ENCODE data around the gene CALD1.
A peak's percentile ranks its signal among the peaks of the same experiment; 100 is the strongest.

The CALD1 gene

DNA sequence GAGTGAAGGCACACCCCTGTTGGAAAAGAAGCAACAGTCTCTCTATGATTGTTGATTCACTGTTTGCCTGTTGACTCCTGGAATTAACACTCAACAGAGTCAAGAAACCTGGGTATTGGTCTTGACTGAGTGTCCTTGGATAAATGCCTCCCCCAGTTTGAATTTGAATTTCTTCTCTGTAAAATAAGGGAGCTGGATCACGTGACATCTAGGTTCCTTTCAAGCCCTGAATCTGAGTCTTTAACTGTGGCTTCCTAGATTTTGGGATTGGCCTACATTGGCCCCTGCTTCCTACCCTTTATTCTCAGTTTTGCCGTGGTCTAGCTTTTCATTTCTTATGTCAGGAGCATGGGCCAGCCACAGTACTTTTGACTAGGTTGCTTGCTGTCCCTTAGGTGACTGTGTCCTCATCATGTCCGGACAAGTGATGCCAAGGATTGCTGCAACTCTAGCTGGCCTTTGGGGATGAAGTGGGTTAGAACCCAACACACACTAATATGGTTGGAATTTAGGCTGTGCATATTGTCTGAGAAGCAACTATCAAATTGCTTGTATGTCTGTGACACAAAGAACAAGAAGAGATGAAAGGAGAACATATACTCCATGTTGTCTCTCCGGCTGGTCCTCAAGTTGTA, 35.4 kb downstream of the CALD1 start:
- H3K27me3 ChIP-seq: no peaks in the 10 kb centered on the region
- no peak overlapping the region for H3K4me3 ChIP-seq
- no peak for TF ChIP-seq Cebpa-rat (IDR thresholded peaks at IDR 0.05)
- no peak overlapping the region for H3K27ac ChIP-seq
- H4K20me1 ChIP-seq: no peaks in the 10 kb centered on the region
- peaks cover 0 to 48% (median 12%) of the 10 kb centered on the region in 11 experiments; a peak in 12 of 22 replicates for H3K9me3 ChIP-seq (replicated peaks in 1 of 11)
- no peak overlapping the region for H3K9ac ChIP-seq
- H3K4me2 ChIP-seq: no peak overlapping the region
- H3K36me3 ChIP-seq: peaks cover 0 to 75% (median 25%) of the 10 kb centered on the region in 11 experiments; a peak in 14 of 22 replicates
- peaks cover 0 to 14% (median 0%) of the 10 kb centered on the region in 10 experiments; a peak in 4 of 20 replicates for H3K4me1 ChIP-seq

DNA sequence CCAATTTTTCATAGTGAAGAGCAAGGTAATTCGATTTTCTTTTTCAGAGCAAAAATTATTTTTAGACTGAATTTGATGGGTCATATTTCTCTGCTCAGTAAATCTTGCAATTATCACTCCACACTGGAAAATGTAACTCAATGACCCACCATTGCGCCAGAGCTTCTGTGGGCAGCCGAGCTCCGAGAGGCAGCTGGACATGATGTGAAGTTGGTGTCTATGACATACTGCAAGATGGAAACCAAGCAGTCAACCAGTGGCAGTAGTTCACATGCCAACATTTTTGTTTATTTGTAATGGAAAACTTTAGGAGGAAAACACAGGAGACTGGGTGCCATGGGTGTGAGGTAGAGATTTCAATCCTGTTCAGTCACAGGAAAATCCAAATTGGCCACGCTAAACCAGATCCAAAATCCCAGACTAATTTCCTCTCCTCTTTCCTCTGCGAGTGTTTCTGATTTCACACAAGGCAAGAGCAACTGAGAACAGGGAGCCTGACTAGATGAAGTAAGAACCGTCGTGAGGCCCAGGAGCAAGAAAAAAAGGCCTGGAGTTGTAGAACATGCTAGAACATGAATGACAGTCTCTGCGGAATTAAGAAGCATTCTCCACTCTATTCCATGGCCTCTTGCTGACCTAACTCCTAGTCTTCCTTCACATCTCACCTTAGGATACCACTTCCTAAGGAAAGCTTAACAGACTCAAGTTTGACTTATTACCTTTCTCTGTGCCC, 39.3 kb downstream of the CALD1 start:
- Histone ChIP-seq H3K4me2 (no peak overlapping the region), H3K4me1 (peaks cover 0 to 3% (median 0%) of the 10 kb centered on the region in 10 experiments; a peak in 2 of 20 replicates), H3K27me3 (no peaks in the 10 kb centered on the region), H3K9ac (no peak overlapping the region), H3K27ac (no peak overlapping the region), H3K9me3 (replicated peaks in 1 of 11) (peaks cover 0 to 33% (median 10%) of the 10 kb centered on the region in 11 experiments; a peak in 9 of 22 replicates), H3K4me3 (no peak overlapping the region), H3K36me3 (peaks cover 0 to 58% (median 19%) of the 10 kb centered on the region in 11 experiments; a peak in 13 of 22 replicates), H4K20me1 (no peaks in the 10 kb centered on the region)
- no peak for TF ChIP-seq Cebpa-rat (IDR thresholded peaks at IDR 0.05)

DNA sequence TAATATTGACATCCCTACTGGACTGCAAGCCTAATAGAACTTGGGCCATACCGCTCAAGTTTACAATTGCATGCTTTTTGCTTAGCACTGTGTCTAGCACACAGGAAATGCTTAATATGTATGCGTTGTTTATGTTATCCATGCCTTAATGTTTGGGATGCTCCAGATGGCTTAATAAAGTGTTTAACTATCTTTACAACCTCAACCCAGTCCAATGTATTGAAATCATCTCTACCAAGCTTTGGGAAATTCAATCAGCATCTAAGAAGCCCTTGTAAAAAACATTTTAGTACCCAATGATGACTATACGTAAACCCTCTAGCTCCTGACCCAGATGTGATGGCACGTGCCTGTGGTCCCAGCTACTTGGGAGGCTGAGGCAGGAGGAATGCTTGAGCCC, 40.0 kb downstream of the CALD1 start:
- no peak for TF ChIP-seq Cebpa-rat (IDR thresholded peaks at IDR 0.05)
- Histone ChIP-seq H3K4me2 (no peak overlapping the region), H3K9me3 (replicated peaks in 1 of 11) (peaks cover 0 to 34% (median 10%) of the 10 kb centered on the region in 11 experiments; a peak in 8 of 22 replicates), H3K9ac (no peak overlapping the region), H3K4me3 (no peak overlapping the region), H3K4me1 (peaks cover 0 to 4% (median 0%) of the 10 kb centered on the region in 10 experiments; a peak in 1 of 20 replicates), H3K27ac (no peak overlapping the region), H3K27me3 (no peaks in the 10 kb centered on the region), H3K36me3 (peaks cover 0 to 51% (median 19%) of the 10 kb centered on the region in 11 experiments; a peak in 13 of 22 replicates), H4K20me1 (no peaks in the 10 kb centered on the region)

GRCh38 chr7:134820295-134820694, 40.9 kb downstream of the CALD1 start:
- no peak overlapping the region for H3K9ac ChIP-seq
- no peak overlapping the region for H3K4me3 ChIP-seq
- H3K27me3 ChIP-seq: no peaks in the 10 kb centered on the region
- H3K9me3 ChIP-seq (replicated peaks in 1 of 11): peaks cover 0 to 27% (median 7%) of the 10 kb centered on the region in 11 experiments; a peak in 5 of 22 replicates
- no peak overlapping the region for H3K27ac ChIP-seq
- H3K4me2 ChIP-seq: no peak overlapping the region
- no peak for TF ChIP-seq Cebpa-rat (IDR thresholded peaks at IDR 0.05)
- H3K4me1 ChIP-seq: peaks cover 0 to 5% (median 0%) of the 10 kb centered on the region in 10 experiments; a peak in 2 of 20 replicates
- peaks cover 0 to 47% (median 12%) of the 10 kb centered on the region in 11 experiments; a peak in 13 of 22 replicates for H3K36me3 ChIP-seq
- no peaks in the 10 kb centered on the region for H4K20me1 ChIP-seq

- Histone ChIP-seq H4K20me1 (no peaks in the 10 kb centered on the region), H3K4me2 (no peak overlapping the region), H3K27ac (no peak overlapping the region), H3K36me3 (peaks cover 0 to 47% (median 12%) of the 10 kb centered on the region in 11 experiments; a peak in 13 of 22 replicates), H3K9me3 (replicated peaks in 1 of 11) (peaks cover 0 to 25% (median 7%) of the 10 kb centered on the region in 11 experiments; a peak in 4 of 22 replicates), H3K4me1 (peaks cover 0 to 5% (median 0%) of the 10 kb centered on the region in 10 experiments; a peak in 3 of 20 replicates), H3K27me3 (no peaks in the 10 kb centered on the region), H3K4me3 (no peak overlapping the region), H3K9ac (no peak overlapping the region)
- TF ChIP-seq Cebpa-rat (IDR thresholded peaks at IDR 0.05): no peak
Observed at GRCh38 chr7:134820778-134821177, 41.3 kb downstream of the CALD1 start.

DNA sequence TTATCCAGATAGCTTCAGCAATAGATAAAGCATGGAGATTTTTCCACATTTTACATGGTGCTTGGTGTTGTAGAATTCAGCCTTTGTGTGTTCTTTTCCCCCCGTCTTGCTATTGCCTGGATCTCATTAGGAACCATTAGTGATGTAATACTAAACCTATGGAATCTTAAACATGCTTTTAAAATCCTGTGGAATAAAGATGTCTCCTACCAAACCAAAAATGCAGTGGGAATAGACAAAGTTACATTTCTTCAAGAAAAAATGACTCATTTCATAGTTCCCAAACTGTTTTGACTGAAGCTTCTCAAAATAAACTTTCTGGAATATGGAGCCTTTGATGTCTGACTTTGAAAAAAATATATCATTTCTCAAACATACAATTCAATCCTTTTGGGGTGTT, 44.0 kb downstream of the CALD1 start:
- H3K4me2 ChIP-seq: no peak overlapping the region
- no peaks in the 10 kb centered on the region for H4K20me1 ChIP-seq
- peaks cover 0 to 23% (median 7%) of the 10 kb centered on the region in 11 experiments; a peak in 4 of 22 replicates for H3K9me3 ChIP-seq (replicated peaks in 1 of 11)
- no peak overlapping the region for H3K4me3 ChIP-seq
- H3K36me3 ChIP-seq: peaks cover 0 to 39% (median 10%) of the 10 kb centered on the region in 11 experiments; a peak in 13 of 22 replicates
- H3K9ac ChIP-seq: no peak overlapping the region
- H3K27me3 ChIP-seq: no peaks in the 10 kb centered on the region
- TF ChIP-seq Cebpa-rat (IDR thresholded peaks at IDR 0.05): no peak
- peaks cover 0 to 12% (median 2%) of the 10 kb centered on the region in 10 experiments; a peak in 6 of 20 replicates for H3K4me1 ChIP-seq
- H3K27ac ChIP-seq: no peak overlapping the region

DNA sequence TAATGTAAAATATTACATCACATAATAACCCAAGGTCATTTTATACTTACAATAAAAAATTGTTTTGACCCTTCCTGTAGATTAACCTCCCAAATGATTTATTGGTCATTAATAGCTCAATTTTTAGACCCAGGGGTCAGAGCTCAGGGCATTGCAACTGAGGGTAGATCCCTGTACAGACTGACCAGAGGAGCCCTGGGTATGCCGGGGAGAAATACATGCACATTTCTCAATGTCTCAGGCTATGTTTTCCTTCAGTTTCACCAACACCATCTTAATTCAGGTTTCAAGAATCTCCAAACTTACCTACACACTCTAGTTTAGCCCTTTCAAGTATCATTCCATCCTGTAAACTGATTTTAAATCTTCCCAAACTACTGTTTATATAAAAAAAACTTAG, 46.2 kb downstream of the CALD1 start:
- H4K20me1 ChIP-seq: no peaks in the 10 kb centered on the region
- TF ChIP-seq Cebpa-rat (IDR thresholded peaks at IDR 0.05): no peak
- peaks cover 0 to 9% (median 0%) of the 10 kb centered on the region in 11 experiments; a peak in 1 of 22 replicates for H3K9me3 ChIP-seq (replicated peaks in 1 of 11)
- H3K4me2 ChIP-seq: 0 out of 22 replicates have a peak overlapping the region, but pooled peaks of 1 of the 11 experiments have one; percentile 19
- H3K9ac ChIP-seq: no peak overlapping the region
- no peak overlapping the region for H3K4me3 ChIP-seq
- no peaks in the 10 kb centered on the region for H3K27me3 ChIP-seq
- peaks cover 0 to 12% (median 2%) of the 10 kb centered on the region in 10 experiments; a peak in 6 of 20 replicates for H3K4me1 ChIP-seq
- H3K36me3 ChIP-seq: peaks cover 0 to 20% (median 0%) of the 10 kb centered on the region in 11 experiments; a peak in 6 of 22 replicates
- no peak overlapping the region for H3K27ac ChIP-seq

- peaks cover 0 to 9% (median 0%) of the 10 kb centered on the region in 11 experiments; a peak in 1 of 22 replicates for H3K9me3 ChIP-seq (replicated peaks in 1 of 11)
- H3K4me2 ChIP-seq: peak overlapping the region in 3 of 11 experiments; percentile 6 to 13 (median 13); a peak in 2 of 22 replicates
- H3K36me3 ChIP-seq: peaks cover 0 to 20% (median 0%) of the 10 kb centered on the region in 11 experiments; a peak in 6 of 22 replicates
- peaks cover 0 to 12% (median 2%) of the 10 kb centered on the region in 10 experiments; a peak in 6 of 20 replicates for H3K4me1 ChIP-seq
- no peak for TF ChIP-seq Cebpa-rat (IDR thresholded peaks at IDR 0.05)
- H3K4me3 ChIP-seq: no peak overlapping the region
- H4K20me1 ChIP-seq: no peaks in the 10 kb centered on the region
- H3K27ac ChIP-seq: no peak overlapping the region
- no peak overlapping the region for H3K9ac ChIP-seq
- no peaks in the 10 kb centered on the region for H3K27me3 ChIP-seq
Observed at GRCh38 chr7:134826105-134826504, 46.7 kb downstream of the CALD1 start.

DNA sequence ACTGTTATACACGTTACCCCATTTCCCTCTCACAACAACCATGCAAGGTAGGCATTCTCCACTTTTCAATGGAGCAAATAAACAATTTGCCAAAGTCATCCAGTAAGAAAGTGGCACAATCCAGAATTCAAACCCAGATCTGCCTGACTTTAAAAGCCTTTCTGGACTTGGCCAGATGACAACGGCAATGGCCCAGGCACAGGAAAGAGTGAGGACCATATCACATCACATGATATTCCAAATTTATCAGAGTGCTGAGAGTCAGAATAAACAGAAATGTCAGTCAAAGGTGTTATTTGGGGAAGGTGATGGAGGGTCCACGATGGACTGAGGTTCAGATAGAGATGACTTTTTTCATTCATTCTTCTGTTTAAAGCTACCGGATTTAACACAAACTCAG, 48.0 kb downstream of the CALD1 start:
- H3K9me3 ChIP-seq (replicated peaks in 1 of 11): peaks cover 0 to 8% (median 0%) of the 10 kb centered on the region in 11 experiments; a peak in 2 of 22 replicates
- no peak overlapping the region for H3K4me2 ChIP-seq
- no peaks in the 10 kb centered on the region for H4K20me1 ChIP-seq
- peaks cover 0 to 12% (median 2%) of the 10 kb centered on the region in 10 experiments; a peak in 6 of 20 replicates for H3K4me1 ChIP-seq
- H3K9ac ChIP-seq: no peak overlapping the region
- H3K27ac ChIP-seq: no peak overlapping the region
- H3K36me3 ChIP-seq: peaks cover 0 to 26% (median 0%) of the 10 kb centered on the region in 11 experiments; a peak in 6 of 22 replicates
- H3K4me3 ChIP-seq: no peak overlapping the region
- TF ChIP-seq Cebpa-rat (IDR thresholded peaks at IDR 0.05): no peak
- H3K27me3 ChIP-seq: no peaks in the 10 kb centered on the region

All from BLaER1 treated with 17β-estradiol and CSF1 and Interleukin-3, amounts not matched to agents 10 nM and 100 nM (cell line).